GM12878 (cell line): ENCODE results near the gene NR4A2. TPM values are rescaled to one million over a fixed set of nuclear protein-coding genes. Genes with fewer than 3 reads are reported as not detected.

ENCODE experiments used
- ATAC-seq: fragments of 200-7000 bp; cut with Tn5 transposase; 3 replicates; pipeline ENCODE4 v1.9.1; 2020; ENCODE audit warnings: mild to moderate bottlenecking, moderate library complexity
- BruUV-seq: library from RNA; stranded (reverse); fragments of 400-500 nt; replicated peaks from 2 replicates; lab custom pipeline; 2021; lab: Mats Ljungman, UMichigan
- CTCF ChIA-PET: fragments of 300-600 bp; sonication (Branson Sonifier 250); formaldehyde crosslinking; extraction: SDS; loops from one replicate; lab custom pipeline; 2021; ENCODE audit warnings: inconsistent platforms; lab: Yijun Ruan, JAX
- POLR2A ChIA-PET: fragments of 350-600 bp; formaldehyde crosslinking; extraction: SDS; loops from one replicate; lab custom pipeline; 2021; ENCODE audit warnings: inconsistent platforms; lab: Charles Lee
- RAD21 ChIA-PET: fragments of 300-600 bp; sonication (Branson Sonifier 250); formaldehyde crosslinking; loops from one replicate; lab custom pipeline; 2023; ENCODE audit warnings: antibody characterized with exemption; ENCODE audit not compliant: unreplicated experiment; lab: Charles Lee
- SMC1A ChIA-PET: fragments of 300-600 bp; sonication (Branson Sonifier 250); formaldehyde crosslinking; loops from one replicate; lab custom pipeline; 2023; ENCODE audit not compliant: unreplicated experiment, uncharacterized antibody; lab: Charles Lee
- DNase-seq: peaks from one replicate; pipeline ENCODE4 v3.0.0-alpha.2; 2011; ENCODE audit warnings: low read depth, low spot score
- FAIRE-seq: peaks from 3 replicates; lab custom pipeline; 2011; peaks lifted over from hg19 to GRCh38; lab: Jason Lieb, UNC
- H2AFZ ChIP-seq: 2 replicates; pipeline ENCODE4 v1.6.0; 2011; ENCODE audit warnings: low read depth, low read length, control low read depth; ENCODE audit not compliant: control insufficient read depth
- H3K27ac ChIP-seq: 2 replicates; pipeline ENCODE4 v1.5.1; 2011; ENCODE audit warnings: control low read depth; ENCODE audit not compliant: control insufficient read depth, insufficient read depth
- H3K27me3 ChIP-seq, 2 experiments: replicated peaks in 1 of 2; 2 replicates each; pipeline versions ENCODE4 v1.6.0 to v1.6.1; 2011; ENCODE audit warnings: low read length in 1 of 2; ENCODE audit not compliant: control insufficient read depth in 2 of 2, insufficient read depth in 2 of 2
- H3K36me3 ChIP-seq, 2 experiments: 2 replicates each; pipeline ENCODE4 v1.5.1; 2011; ENCODE audit warnings: low read length in 1 of 2; ENCODE audit not compliant: control insufficient read depth in 2 of 2, insufficient read depth in 2 of 2
- H3K4me1 ChIP-seq: 2 replicates; pipeline ENCODE4 v1.6.1; 2011; ENCODE audit warnings: mild to moderate bottlenecking, low read length, moderate library complexity, mixed read lengths; ENCODE audit not compliant: control insufficient read depth, insufficient read depth
- H3K4me2 ChIP-seq: 2 replicates; pipeline ENCODE4 v1.6.0; 2011; ENCODE audit warnings: control low read depth; ENCODE audit not compliant: control insufficient read depth, insufficient read depth
- H3K4me3 ChIP-seq: fragments of 200-600 bp; sonication (generic); 2 replicates; pipeline ENCODE4 v1.5.1; 2016
- H3K79me2 ChIP-seq: 2 replicates; pipeline ENCODE4 v1.6.0; 2011; ENCODE audit warnings: low read length; ENCODE audit not compliant: control insufficient read depth, insufficient read depth
- H3K9ac ChIP-seq: 2 replicates; pipeline ENCODE4 v1.8.0; 2011; ENCODE audit warnings: low read length, control low read depth, mixed read lengths; ENCODE audit not compliant: control insufficient read depth, insufficient read depth
- H3K9me3 ChIP-seq: replicated peaks from 3 replicates; pipeline ENCODE4 v1.5.1; 2011; ENCODE audit warnings: mild to moderate bottlenecking, low read length; ENCODE audit not compliant: control insufficient read depth, insufficient read depth
- H4K20me1 ChIP-seq: 2 replicates; pipeline ENCODE4 v1.6.0; 2011; ENCODE audit not compliant: control insufficient read depth, insufficient read depth
- BCL3 ChIP-seq: IDR thresholded peaks from 2 replicates; pipeline ENCODE4 v1.6.1; 2011; ENCODE audit warnings: borderline replicate concordance, low read depth, mild to moderate bottlenecking, moderate library complexity, low read length; ENCODE audit not compliant: insufficient read depth, poor library complexity, severe bottlenecking
- BCLAF1 ChIP-seq: fragments of 450-650 bp; IDR thresholded peaks from 2 replicates; pipeline ENCODE4 v1.6.1; 2017; ENCODE audit warnings: antibody characterized with exemption, mild to moderate bottlenecking, moderate library complexity
- HSF1 ChIP-seq: fragments of 150-350 bp; IDR thresholded peaks from 2 replicates; pipeline ENCODE4 v1.6.1; 2014; ENCODE audit warnings: mild to moderate bottlenecking, low read depth, low read length
- MTA3 ChIP-seq: IDR thresholded peaks from 2 replicates; pipeline ENCODE4 v1.6.1; 2012; ENCODE audit warnings: low read length, inconsistent platforms, borderline replicate concordance
- NFYB ChIP-seq: IDR thresholded peaks from 2 replicates; pipeline ENCODE4 v1.6.1; 2011; ENCODE audit warnings: low read depth, mild to moderate bottlenecking, low read length, improper control_type of control experiment, moderate library complexity; ENCODE audit not compliant: insufficient read depth
- NR2C2 ChIP-seq: IDR thresholded peaks from 2 replicates; pipeline ENCODE4 v1.6.1; 2011; ENCODE audit warnings: borderline replicate concordance, low read depth; ENCODE audit not compliant: control insufficient read depth, insufficient read length
- RB1 ChIP-seq: fragments of 450-650 bp; formaldehyde crosslinking; IDR thresholded peaks from 2 replicates; pipeline ENCODE4 v1.6.1; 2017; ENCODE audit warnings: mild to moderate bottlenecking, borderline replicate concordance
- ZNF24 ChIP-seq: fragments of 450-650 bp; IDR thresholded peaks from 2 replicates; pipeline ENCODE4 v1.6.1; 2017; ENCODE audit warnings: antibody characterized with exemption, mild to moderate bottlenecking
- WGBS: methylation state at CpG from one replicate; pipeline ENCODE4 v1.1.6; 2016; ENCODE audit warnings: low lambda C conversion rate; ENCODE audit not compliant: insufficient replicate concordance, insufficient coverage; ENCODE audit errors: missing lambda C conversion rate; 5-methylcytosine and 5-hydroxymethylcytosine counted together
- in situ Hi-C: fragments of 300-500 bp; cut with MboI; formaldehyde crosslinking; loops from 9 replicates; pipeline ENCODE4 v1.14.3; 2018; ENCODE audit warnings: mixed read lengths
- intact Hi-C: fragments of 100-400 bp; cut with micrococcal nuclease; formaldehyde crosslinking; loops from one replicate; pipeline ENCODE4 v1.14.2; 2022; ENCODE audit not compliant: unreplicated experiment
- polyA plus RNA-seq, 11 experiments: library from polyadenylated mRNA; depleted of rRNA in 4 of 11; unstranded in 6 of 11; stranded (reverse) in 5 of 11; fragments of >200 nt; fragmentation: Nextera tagmentation in 4 of 11; fragmentation: Illumina TruSeq in 1 of 11; extraction: Ambion mirVana in 4 of 11; extraction: Trizol in 1 of 11; gene quantifications; 1 replicate in 1 of 11; 2 replicates in 10 of 11; pipeline versions ENCODE4 v1.2.1 to v1.2.3, GENCODE V29; 2011 to 2016; ENCODE audit warnings: inconsistent platforms in 2 of 11, missing spikeins in 2 of 11, low read depth in 1 of 11
- total RNA-seq, 4 experiments: library from RNA; depleted of rRNA in 3 of 4; stranded (reverse); fragments of >200 nt in 3 of 4; fragmentation: Illumina TruSeq in 1 of 4; extraction: Trizol in 1 of 4; gene quantifications; 2 replicates each; pipeline versions ENCODE4 v1.2.1 to v1.2.3, GENCODE V29; 2013 to 2021
- TF ChIP-seq, protein P1 (sequence below): fragments of 450-650 bp; IDR thresholded peaks from 2 replicates; pipeline ENCODE4 v1.6.1; 2018; ENCODE audit warnings: mild to moderate bottlenecking, low read depth, moderate library complexity; ENCODE audit not compliant: partially characterized antibody

NR4A2 gene
- total and polyA plus RNA-seq, 10 of the 15 experiments (the other 5 are each of a cell fraction or from before 2014, with no cell fraction given), result 0.15 to 3.4 (median 0.58) TPM

DNA sequence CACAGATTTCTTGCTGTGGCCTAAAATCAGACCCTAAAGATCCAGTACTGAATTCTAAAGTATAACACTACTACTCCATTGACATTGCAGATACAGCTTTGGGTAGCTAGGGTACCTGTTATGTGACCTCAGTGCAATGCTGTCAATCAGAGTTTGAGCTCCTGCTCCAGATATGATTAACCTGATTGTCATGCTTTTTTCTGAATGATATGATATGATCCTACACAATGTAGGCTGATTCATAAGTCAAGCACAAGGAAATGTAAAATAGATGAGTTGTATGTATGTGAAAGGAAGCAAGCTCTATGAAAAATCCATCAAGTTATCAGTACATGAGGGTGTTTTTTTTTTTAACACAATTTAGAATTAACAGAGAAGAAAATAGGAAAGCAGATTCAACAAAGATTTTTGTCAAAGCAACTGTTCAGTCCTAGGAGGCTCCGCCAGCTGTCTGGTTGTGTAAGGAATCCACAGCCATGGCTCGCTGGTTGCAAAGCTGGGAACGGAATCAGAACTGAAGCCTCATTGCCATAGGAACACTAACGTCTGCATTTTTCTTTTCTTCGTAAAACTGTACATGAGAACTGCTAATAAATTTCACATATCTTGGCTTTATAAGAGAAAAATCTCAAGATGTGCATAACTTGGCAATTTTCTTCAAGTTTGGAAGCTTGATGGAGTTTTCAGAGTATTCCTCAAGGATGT, 52.9 kb downstream of the NR4A2 start:
- ChIA-PET POLR2A (no interaction called here), RAD21 (interaction anchor here (0.5 kb wide), 1 partner anchor 777 kb away, joined by 4 read pairs; no protein-coding TSS in a partner anchor), SMC1A (no interaction called here), CTCF (interaction anchor here (1.3 kb wide), 1 partner anchor 13 kb away, joined by 6 read pairs; no protein-coding TSS in a partner anchor)
- Histone ChIP-seq H3K79me2 (no peaks in the 10 kb centered on the region), H3K27ac (no peak overlapping the region), H2AFZ (no peak overlapping the region), H3K9ac (no peak overlapping the region), H3K36me3 (no peaks in the 10 kb centered on the region), H3K4me2 (no peak overlapping the region), H3K9me3 (no peaks in the 10 kb centered on the region), H4K20me1 (no peaks in the 10 kb centered on the region), H3K4me3 (no peak overlapping the region), H3K27me3 (no peaks in the 10 kb centered on the region; a peak in 1 of 4 replicates), H3K4me1 (no peaks in the 10 kb centered on the region)
- in situ Hi-C loops (no loop called here), intact Hi-C loops (no loop called here)
- BruUV-seq, result no TSS peak
- WGBS, result 26% methylated on average over 5 of the region's 5 CpGs
- FAIRE-seq, result no peak
- DNase-seq, result no peak
- ATAC-seq, result no peak
- TF ChIP-seq, protein P1, sequence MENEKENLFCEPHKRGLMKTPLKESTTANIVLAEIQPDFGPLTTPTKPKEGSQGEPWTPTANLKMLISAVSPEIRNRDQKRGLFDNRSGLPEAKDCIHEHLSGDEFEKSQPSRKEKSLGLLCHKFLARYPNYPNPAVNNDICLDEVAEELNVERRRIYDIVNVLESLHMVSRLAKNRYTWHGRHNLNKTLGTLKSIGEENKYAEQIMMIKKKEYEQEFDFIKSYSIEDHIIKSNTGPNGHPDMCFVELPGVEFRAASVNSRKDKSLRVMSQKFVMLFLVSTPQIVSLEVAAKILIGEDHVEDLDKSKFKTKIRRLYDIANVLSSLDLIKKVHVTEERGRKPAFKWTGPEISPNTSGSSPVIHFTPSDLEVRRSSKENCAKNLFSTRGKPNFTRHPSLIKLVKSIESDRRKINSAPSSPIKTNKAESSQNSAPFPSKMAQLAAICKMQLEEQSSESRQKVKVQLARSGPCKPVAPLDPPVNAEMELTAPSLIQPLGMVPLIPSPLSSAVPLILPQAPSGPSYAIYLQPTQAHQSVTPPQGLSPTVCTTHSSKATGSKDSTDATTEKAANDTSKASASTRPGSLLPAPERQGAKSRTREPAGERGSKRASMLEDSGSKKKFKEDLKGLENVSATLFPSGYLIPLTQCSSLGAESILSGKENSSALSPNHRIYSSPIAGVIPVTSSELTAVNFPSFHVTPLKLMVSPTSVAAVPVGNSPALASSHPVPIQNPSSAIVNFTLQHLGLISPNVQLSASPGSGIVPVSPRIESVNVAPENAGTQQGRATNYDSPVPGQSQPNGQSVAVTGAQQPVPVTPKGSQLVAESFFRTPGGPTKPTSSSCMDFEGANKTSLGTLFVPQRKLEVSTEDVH, result no peak
- TF ChIP-seq ZNF24, result no peak
- no peak for TF ChIP-seq HSF1
- no peak for TF ChIP-seq BCLAF1
- no peak for TF ChIP-seq NFYB
- TF ChIP-seq BCL3, result no peak
- no peak for TF ChIP-seq MTA3
- no peak for TF ChIP-seq RB1
- no peak for TF ChIP-seq NR2C2
